A673 (cell line): ENCODE data around the gene FRAS1.

Experiments
- CTCF ChIP-seq: fragments of 300-800, 200-600 bp; sonication (generic); conservative IDR thresholded peaks from 2 replicates; pipeline ENCODE4 v1.5.1; 2017; ENCODE audit warnings: low read depth, mild to moderate bottlenecking, antibody characterized with exemption, low read length, moderate library complexity, mixed read lengths
- EZH2 ChIP-seq: fragments of 200-600 bp; sonication (generic); IDR thresholded peaks from 2 replicates; pipeline ENCODE4 v1.6.1; 2017; ENCODE audit warnings: borderline replicate concordance, low read depth, mild to moderate bottlenecking, mixed read lengths, antibody characterized with exemption, low read length; ENCODE audit not compliant: poor library complexity, severe bottlenecking

GRCh38 chr4:78397292-78397630 lies 340.1 kb downstream of the FRAS1 start:
- no peak for TF ChIP-seq CTCF
- TF ChIP-seq EZH2 = no peak
